ENCODE results near the gene SPTLC3. TPM values are rescaled to one million over a fixed set of nuclear protein-coding genes. Genes with fewer than 3 reads are reported as not detected.

SPTLC3 gene
- total RNA-seq, 1 experiment from 2014 or later, result 0.03 TPM

DNA sequence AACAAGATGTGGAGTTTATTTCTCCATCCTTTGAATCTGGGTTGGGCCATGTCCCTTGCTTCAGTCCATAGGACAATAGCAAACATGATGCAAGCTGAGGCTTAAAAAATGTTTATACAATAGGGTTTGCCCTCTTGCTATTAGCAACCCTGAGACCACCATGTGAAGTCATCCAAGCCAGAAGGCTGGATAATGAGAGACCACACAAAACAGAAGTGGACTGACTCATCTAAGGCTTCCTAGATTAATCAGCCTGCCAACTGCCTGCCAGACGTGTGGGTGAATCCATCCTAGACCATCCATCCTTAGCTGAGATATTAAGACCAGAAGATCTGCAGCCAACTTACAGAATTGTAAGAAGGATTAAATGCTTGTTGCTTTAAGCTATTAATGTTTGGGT is 174.2 kb downstream of the SPTLC3 start:
- Histone ChIP-seq H3K27ac (ENCODE audit: low read length) (no peak overlapping the region), H3K36me3 (ENCODE audit: control insufficient read depth, insufficient read depth, low read length) (no peaks in the 10 kb centered on the region), H3K9me3 (ENCODE audit: control insufficient read depth, insufficient read depth, low read depth, low read length) (no peaks in the 10 kb centered on the region), H3K4me3 (ENCODE audit: low read depth in 2 of 2, low read length in 2 of 2) (no peak overlapping the region), H3K4me1 (ENCODE audit: control insufficient read depth, insufficient read depth, low read length) (no peaks in the 10 kb centered on the region), H3K27me3 (ENCODE audit: control insufficient read depth, insufficient read depth, low read length) (no peaks in the 10 kb centered on the region)
- no peak for DNase-seq (ENCODE audit: low read depth, low spot score)
- intact Hi-C loops (cut with micrococcal nuclease; ENCODE audit: unreplicated experiment) (no loop called here), in situ Hi-C loops (cut with HindIII; ENCODE audit: low pct_unique_long_range_greater_than_20kb, low sequenced_read_pairs) (no loop called here)
- no peak for TF ChIP-seq SIN3A (IDR thresholded peaks at IDR 0.05; ENCODE audit: borderline replicate concordance, insufficient read depth, low read depth, low read length)
- BruUV-seq (replicated peaks), result no TSS peak
- POLR2A ChIA-PET, result no interaction called here
- CTCF ChIA-PET, result no interaction called here
- ATAC-seq, result no peak

DNA sequence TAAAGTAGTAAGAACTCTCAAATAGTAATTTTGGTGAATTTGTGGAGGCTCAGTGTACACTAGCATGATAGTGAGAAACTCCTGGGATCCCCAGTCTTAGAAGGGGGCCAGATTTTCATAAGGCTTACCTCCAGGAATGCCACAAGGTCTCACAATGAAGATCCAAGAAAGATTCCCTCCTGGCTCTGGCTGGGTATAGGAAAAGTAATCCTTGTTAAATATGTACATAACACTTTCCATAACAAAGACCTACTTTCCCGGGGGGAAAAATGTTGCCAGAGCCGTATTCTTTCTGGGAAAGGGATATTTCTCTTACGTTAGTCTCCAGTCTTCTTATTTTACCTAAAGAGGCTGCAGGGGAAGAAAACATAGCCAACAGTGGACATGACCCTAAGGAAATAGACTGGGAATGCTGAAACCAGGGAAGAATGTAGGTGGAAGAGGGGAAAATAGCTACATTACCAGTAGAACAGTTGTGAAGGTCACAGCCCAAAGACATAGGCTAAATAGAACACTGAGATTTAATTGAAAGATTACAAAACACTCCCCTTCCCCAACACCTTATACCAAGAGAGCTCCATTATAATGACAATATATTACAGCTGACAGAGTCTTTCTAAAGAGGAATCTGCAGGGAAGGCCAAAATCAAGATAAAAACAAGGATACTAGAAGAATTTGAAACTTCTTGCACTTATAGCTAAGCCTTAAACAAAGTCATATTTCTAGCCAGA is 177.4 kb downstream of the SPTLC3 start:
- no TSS peak for BruUV-seq (replicated peaks)
- no peak overlapping the region for H3K4me3 ChIP-seq (ENCODE audit: low read depth in 2 of 2, low read length in 2 of 2)
- H3K4me1 ChIP-seq (ENCODE audit: control insufficient read depth, insufficient read depth, low read length), result no peaks in the 10 kb centered on the region
- in situ Hi-C loops (cut with HindIII; ENCODE audit: low pct_unique_long_range_greater_than_20kb, low sequenced_read_pairs) (no loop called here), intact Hi-C loops (cut with micrococcal nuclease; ENCODE audit: unreplicated experiment) (no loop called here)
- CTCF ChIA-PET, result no interaction called here
- no peaks in the 10 kb centered on the region for H3K36me3 ChIP-seq (ENCODE audit: control insufficient read depth, insufficient read depth, low read length)
- TF ChIP-seq, protein P1, sequence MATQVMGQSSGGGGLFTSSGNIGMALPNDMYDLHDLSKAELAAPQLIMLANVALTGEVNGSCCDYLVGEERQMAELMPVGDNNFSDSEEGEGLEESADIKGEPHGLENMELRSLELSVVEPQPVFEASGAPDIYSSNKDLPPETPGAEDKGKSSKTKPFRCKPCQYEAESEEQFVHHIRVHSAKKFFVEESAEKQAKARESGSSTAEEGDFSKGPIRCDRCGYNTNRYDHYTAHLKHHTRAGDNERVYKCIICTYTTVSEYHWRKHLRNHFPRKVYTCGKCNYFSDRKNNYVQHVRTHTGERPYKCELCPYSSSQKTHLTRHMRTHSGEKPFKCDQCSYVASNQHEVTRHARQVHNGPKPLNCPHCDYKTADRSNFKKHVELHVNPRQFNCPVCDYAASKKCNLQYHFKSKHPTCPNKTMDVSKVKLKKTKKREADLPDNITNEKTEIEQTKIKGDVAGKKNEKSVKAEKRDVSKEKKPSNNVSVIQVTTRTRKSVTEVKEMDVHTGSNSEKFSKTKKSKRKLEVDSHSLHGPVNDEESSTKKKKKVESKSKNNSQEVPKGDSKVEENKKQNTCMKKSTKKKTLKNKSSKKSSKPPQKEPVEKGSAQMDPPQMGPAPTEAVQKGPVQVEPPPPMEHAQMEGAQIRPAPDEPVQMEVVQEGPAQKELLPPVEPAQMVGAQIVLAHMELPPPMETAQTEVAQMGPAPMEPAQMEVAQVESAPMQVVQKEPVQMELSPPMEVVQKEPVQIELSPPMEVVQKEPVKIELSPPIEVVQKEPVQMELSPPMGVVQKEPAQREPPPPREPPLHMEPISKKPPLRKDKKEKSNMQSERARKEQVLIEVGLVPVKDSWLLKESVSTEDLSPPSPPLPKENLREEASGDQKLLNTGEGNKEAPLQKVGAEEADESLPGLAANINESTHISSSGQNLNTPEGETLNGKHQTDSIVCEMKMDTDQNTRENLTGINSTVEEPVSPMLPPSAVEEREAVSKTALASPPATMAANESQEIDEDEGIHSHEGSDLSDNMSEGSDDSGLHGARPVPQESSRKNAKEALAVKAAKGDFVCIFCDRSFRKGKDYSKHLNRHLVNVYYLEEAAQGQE (IDR thresholded peaks at IDR 0.05; ENCODE audit: insufficient read depth in 1 of 2, low read depth in 2 of 2, low read length in 1 of 2), result no peak
- no peak for TF ChIP-seq POLR2AphosphoS5 (IDR thresholded peaks at IDR 0.05; ENCODE audit: low read depth, low read length)
- TF ChIP-seq, protein P2, sequence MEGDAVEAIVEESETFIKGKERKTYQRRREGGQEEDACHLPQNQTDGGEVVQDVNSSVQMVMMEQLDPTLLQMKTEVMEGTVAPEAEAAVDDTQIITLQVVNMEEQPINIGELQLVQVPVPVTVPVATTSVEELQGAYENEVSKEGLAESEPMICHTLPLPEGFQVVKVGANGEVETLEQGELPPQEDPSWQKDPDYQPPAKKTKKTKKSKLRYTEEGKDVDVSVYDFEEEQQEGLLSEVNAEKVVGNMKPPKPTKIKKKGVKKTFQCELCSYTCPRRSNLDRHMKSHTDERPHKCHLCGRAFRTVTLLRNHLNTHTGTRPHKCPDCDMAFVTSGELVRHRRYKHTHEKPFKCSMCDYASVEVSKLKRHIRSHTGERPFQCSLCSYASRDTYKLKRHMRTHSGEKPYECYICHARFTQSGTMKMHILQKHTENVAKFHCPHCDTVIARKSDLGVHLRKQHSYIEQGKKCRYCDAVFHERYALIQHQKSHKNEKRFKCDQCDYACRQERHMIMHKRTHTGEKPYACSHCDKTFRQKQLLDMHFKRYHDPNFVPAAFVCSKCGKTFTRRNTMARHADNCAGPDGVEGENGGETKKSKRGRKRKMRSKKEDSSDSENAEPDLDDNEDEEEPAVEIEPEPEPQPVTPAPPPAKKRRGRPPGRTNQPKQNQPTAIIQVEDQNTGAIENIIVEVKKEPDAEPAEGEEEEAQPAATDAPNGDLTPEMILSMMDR (IDR thresholded peaks at IDR 0.05), result no peak
- TF ChIP-seq TCF7L2 (IDR thresholded peaks at IDR 0.05; ENCODE audit: low read depth, low read length), result no peak
- TF ChIP-seq SIN3A (IDR thresholded peaks at IDR 0.05; ENCODE audit: borderline replicate concordance, insufficient read depth, low read depth, low read length), result no peak
- no peaks in the 10 kb centered on the region for H3K9me3 ChIP-seq (ENCODE audit: control insufficient read depth, insufficient read depth, low read depth, low read length)
- ATAC-seq, result no peak
- no peaks in the 10 kb centered on the region for H3K27me3 ChIP-seq (ENCODE audit: control insufficient read depth, insufficient read depth, low read length)
- H3K27ac ChIP-seq (ENCODE audit: low read length), result no peak overlapping the region
- POLR2A ChIA-PET, result no interaction called here
- DNase-seq (ENCODE audit: low read depth, low spot score), result no peak

DNA sequence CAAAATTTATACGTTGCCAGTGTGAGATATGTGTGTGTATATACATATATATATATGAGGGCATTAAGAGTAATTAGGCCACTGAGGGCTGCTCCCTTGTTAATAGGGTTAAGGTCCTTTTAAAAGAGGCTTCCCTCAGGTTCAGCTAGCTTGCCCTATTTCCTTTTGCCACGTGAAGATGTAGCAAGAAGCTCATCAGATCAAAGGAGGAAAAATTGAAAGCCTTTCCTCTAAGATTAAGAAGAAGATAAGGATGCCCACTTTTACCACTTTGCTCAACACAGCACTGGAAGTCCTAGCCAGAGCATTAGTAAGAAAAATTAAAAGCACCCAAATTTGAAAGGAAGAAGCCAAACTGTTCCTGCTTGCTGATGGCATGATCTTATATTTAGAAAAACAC is 179.1 kb downstream of the SPTLC3 start:
- POLR2A ChIA-PET, result no interaction called here
- ATAC-seq (no peak), DNase-seq (ENCODE audit: low read depth, low spot score) (no peak)
- Histone ChIP-seq H3K27me3 (ENCODE audit: control insufficient read depth, insufficient read depth, low read length) (no peaks in the 10 kb centered on the region), H3K4me3 (ENCODE audit: low read depth in 2 of 2, low read length in 2 of 2) (no peak overlapping the region), H3K9me3 (ENCODE audit: control insufficient read depth, insufficient read depth, low read depth, low read length) (no peaks in the 10 kb centered on the region), H3K4me1 (ENCODE audit: control insufficient read depth, insufficient read depth, low read length) (no peaks in the 10 kb centered on the region), H3K27ac (ENCODE audit: low read length) (no peak overlapping the region), H3K36me3 (ENCODE audit: control insufficient read depth, insufficient read depth, low read length) (no peaks in the 10 kb centered on the region)
- CTCF ChIA-PET, result no interaction called here
- no TSS peak for BruUV-seq (replicated peaks)
- intact Hi-C loops (cut with micrococcal nuclease; ENCODE audit: unreplicated experiment) (no loop called here), in situ Hi-C loops (cut with HindIII; ENCODE audit: low pct_unique_long_range_greater_than_20kb, low sequenced_read_pairs) (no loop called here)
- no peak for TF ChIP-seq POLR2AphosphoS5 (IDR thresholded peaks at IDR 0.05; ENCODE audit: low read depth, low read length)
- no peak for TF ChIP-seq SIN3A (IDR thresholded peaks at IDR 0.05; ENCODE audit: borderline replicate concordance, insufficient read depth, low read depth, low read length)
- TF ChIP-seq, protein P1 (IDR thresholded peaks at IDR 0.05; ENCODE audit: insufficient read depth in 1 of 2, low read depth in 2 of 2, low read length in 1 of 2), result no peak
- TF ChIP-seq TCF7L2 (IDR thresholded peaks at IDR 0.05; ENCODE audit: low read depth, low read length), result no peak
- TF ChIP-seq, protein P2 (IDR thresholded peaks at IDR 0.05), result no peak
